Gastrocnemius medialis (tissue), 4 donors: Measurements from ENCODE around the gene NNT. TPM values are rescaled to one million over a fixed set of nuclear protein-coding genes. Genes with fewer than 3 reads are reported as not detected.

ENCODE experiments used
- ATAC-seq, 2 donors: fragments of 150-250 bp; one replicate each; pipeline ENCODE4 v1.9.1; 2016
- DNase-seq, 2 donors: peaks; one replicate each; pipeline ENCODE4 v3.0.0-alpha.2; 2019
- H3K27ac ChIP-seq, 4 donors: fragments of 200-600 bp; sonication (generic); 1 replicate in 1 of 4; 2 replicates in 3 of 4; pipeline ENCODE4 v1.5.1; 2016 to 2018; ENCODE audit warnings: mild to moderate bottlenecking in 2 of 4, moderate library complexity in 1 of 4
- H3K27me3 ChIP-seq, 3 donors: fragments of 200-600 bp; sonication (generic) in 2 of 3; 1 replicate in 1 of 3; 2 replicates in 2 of 3; pipeline versions ENCODE4 v1.5.1 to v1.6.0; 2016 to 2019; ENCODE audit warnings: mild to moderate bottlenecking in 1 of 3, moderate library complexity in 1 of 3
- H3K36me3 ChIP-seq, 2 donors: fragments of 200-600 bp; sonication (generic) in 1 of 2; one replicate each; pipeline ENCODE4 v1.5.1; 2017 to 2018
- H3K4me1 ChIP-seq, 2 donors: fragments of 200-600 bp; sonication (generic) in 1 of 2; one replicate each; pipeline ENCODE4 v1.5.1; 2016 to 2017; ENCODE audit warnings: mild to moderate bottlenecking in 2 of 2
- H3K4me3 ChIP-seq, 4 donors: fragments of 200-600 bp; sonication (generic) in 3 of 4; 1 replicate in 1 of 4; 2 replicates in 3 of 4; pipeline ENCODE4 v1.5.1; 2016 to 2019; ENCODE audit warnings: mild to moderate bottlenecking in 2 of 4
- H3K9me3 ChIP-seq, 3 donors: fragments of 200-600 bp; sonication (generic) in 2 of 3; 1 replicate in 1 of 3; 2 replicates in 2 of 3; pipeline ENCODE4 v1.5.1; 2016 to 2019
- POLR2A ChIP-seq, 2 donors: fragments of 450-650 bp; IDR thresholded peaks; one replicate each; pipeline ENCODE4 v1.6.1; 2017; ENCODE audit warnings: antibody characterized with exemption in 2 of 2, mild to moderate bottlenecking in 2 of 2, moderate library complexity in 2 of 2
- in situ Hi-C, 4 donors: fragments of 200-750 bp; cut with MboI; loops; one replicate each; pipeline versions ENCODE4 v1.15.0 to v1.8.0; 2017; ENCODE audit warnings: low sequenced_read_pairs in 4 of 4
- intact Hi-C: fragments of 100-400 bp; cut with DNase I; formaldehyde crosslinking; loops from one replicate; pipeline ENCODE4 v1.15.1; 2023; ENCODE audit warnings: low total_unique reads
- total RNA-seq, 4 donors: library from RNA; depleted of rRNA; stranded (reverse); fragments of >200 nt; gene quantifications; one replicate each; pipeline versions ENCODE4 v1.1.0 to v1.2.3, GENCODE V29; 2016
- TF ChIP-seq, protein P1 (sequence below), 5 experiments: fragments of 450-650 bp in 3 of 5; fragments of 200-600 bp in 2 of 5; sonication (generic) in 2 of 5; IDR thresholded peaks in 4 of 5; conservative IDR thresholded peaks in 1 of 5; 1 replicate in 4 of 5; 2 replicates in 1 of 5; pipeline ENCODE4 v1.5.1; 2016 to 2019; ENCODE audit warnings: antibody characterized with exemption in 5 of 5, mild to moderate bottlenecking in 3 of 5, moderate library complexity in 3 of 5

Gene NNT
- total RNA-seq, 4 donors from 2014 or later: 90.3 to 149 (median 127) TPM

DNA sequence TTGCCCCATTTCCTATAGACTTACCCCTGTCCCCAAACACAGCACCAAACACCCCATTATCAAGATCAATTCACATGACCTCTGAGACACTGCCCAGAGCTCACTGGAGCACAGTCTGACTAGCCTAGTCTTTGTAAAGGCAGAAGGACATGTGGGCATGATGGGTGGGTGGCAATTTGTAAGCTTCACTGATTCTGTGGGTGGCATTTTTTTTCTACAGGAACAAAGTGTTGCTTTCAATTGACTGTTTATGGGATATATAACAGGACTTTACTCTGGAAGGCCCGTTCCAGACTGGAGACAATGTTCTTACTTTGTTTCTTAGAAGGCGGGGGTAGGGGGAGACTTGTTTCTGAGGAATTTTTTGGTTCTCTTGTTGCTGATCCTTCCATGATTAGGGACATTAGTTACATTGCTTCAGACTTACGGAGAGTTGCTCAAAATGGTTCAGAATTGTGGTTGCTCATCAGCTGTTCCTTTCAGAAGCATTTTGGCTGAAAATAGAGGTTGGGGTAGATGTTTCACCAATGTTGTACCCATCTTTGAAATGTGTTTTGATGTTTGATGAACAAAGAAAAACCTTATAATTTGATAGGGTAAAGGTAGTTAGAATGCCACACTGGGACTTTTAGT, 20.2 kb downstream of the NNT start:
- TF ChIP-seq, protein P1, sequence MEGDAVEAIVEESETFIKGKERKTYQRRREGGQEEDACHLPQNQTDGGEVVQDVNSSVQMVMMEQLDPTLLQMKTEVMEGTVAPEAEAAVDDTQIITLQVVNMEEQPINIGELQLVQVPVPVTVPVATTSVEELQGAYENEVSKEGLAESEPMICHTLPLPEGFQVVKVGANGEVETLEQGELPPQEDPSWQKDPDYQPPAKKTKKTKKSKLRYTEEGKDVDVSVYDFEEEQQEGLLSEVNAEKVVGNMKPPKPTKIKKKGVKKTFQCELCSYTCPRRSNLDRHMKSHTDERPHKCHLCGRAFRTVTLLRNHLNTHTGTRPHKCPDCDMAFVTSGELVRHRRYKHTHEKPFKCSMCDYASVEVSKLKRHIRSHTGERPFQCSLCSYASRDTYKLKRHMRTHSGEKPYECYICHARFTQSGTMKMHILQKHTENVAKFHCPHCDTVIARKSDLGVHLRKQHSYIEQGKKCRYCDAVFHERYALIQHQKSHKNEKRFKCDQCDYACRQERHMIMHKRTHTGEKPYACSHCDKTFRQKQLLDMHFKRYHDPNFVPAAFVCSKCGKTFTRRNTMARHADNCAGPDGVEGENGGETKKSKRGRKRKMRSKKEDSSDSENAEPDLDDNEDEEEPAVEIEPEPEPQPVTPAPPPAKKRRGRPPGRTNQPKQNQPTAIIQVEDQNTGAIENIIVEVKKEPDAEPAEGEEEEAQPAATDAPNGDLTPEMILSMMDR (IDR thresholded peaks at IDR 0.05 in 4 of 5, conservative IDR thresholded peaks at IDR 0.05 in 1 of 5): no peak
- TF ChIP-seq POLR2A (IDR thresholded peaks at IDR 0.05): no peak
- Histone ChIP-seq H3K36me3 (peaks cover 0 to 2% of the 10 kb centered on the region in 2 donors), H3K9me3 (no peaks in the 10 kb centered on the region), H3K27ac (peak overlapping the region in 3 of 4 donors; percentile 57 to 79 (median 71)), H3K27me3 (no peaks in the 10 kb centered on the region), H3K4me3 (no peak overlapping the region), H3K4me1 (peaks cover 10 to 40% of the 10 kb centered on the region in 2 donors)
- no peak for ATAC-seq
- DNase-seq: no peak
- in situ Hi-C loops: no loop called here
- intact Hi-C loops: no loop called here

DNA sequence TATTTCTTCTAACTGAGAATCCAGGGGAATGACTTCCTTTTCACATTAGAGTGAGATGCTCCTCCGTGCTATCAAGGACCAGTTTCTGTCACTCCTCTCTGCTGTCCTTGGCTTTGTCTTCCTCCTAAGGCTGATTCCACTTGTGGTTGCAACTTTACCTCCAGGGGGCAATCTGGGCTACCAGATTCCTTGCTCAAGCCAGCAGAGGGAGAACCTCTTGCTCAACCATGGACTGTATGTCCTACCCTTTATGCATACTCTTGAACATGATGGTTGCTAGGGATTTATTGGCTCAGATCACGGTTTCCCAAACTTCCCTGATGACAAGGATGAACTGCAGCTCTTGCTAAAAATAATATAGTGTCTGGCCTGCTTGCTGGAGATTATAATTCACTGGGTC, 24.0 kb downstream of the NNT start:
- H3K27ac ChIP-seq: peak overlapping the region; percentile 48 to 71 (median 50)

GRCh38 chr5:43631182-43631910, 28.4 kb downstream of the NNT start:
- peaks cover 42 to 58% of the 10 kb centered on the region in 2 donors for H3K4me1 ChIP-seq
- intact Hi-C loops: loop anchor here (5.0 kb wide), 1 partner anchor 51 kb away; no protein-coding TSS in a partner anchor
- peak; percentile 54 to 77 for DNase-seq

More for the DNA sequence above, 24.0 kb downstream of the NNT start:
- intact Hi-C loops (no loop called here), in situ Hi-C loops (no loop called here)
- DNase-seq (peak; percentile 62 to 80), ATAC-seq (peak; percentile 92 to 93)
- Histone ChIP-seq H3K4me1 (peaks cover 16 to 25% of the 10 kb centered on the region in 2 donors), H3K36me3 (peaks cover 0 to 20% of the 10 kb centered on the region in 2 donors), H3K27me3 (no peaks in the 10 kb centered on the region), H3K4me3 (no peak overlapping the region), H3K9me3 (no peaks in the 10 kb centered on the region)
- TF ChIP-seq POLR2A (IDR thresholded peaks at IDR 0.05): no peak
- TF ChIP-seq, protein P1 (IDR thresholded peaks at IDR 0.05 in 4 of 5, conservative IDR thresholded peaks at IDR 0.05 in 1 of 5): peak; percentile 15 to 58 (median 29)

DNA sequence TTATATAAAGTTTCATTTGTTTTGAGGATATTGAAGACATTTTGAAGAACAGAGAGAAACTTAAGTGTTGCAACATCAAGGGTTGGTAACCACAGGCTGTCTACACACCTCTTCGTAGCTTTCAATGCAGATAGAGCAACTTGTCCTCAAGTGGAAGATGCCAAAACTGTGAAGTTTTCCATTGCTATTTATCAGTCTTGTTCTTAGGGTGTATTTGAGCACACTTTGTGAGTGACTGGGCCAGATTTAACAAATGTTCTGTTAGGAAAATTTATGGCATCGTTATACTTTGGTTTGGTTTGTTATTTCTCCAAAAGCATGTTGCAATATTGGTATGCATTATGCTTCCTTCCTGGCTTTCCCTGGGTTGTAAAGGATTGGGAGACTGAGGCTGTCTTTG, 31.6 kb downstream of the NNT start:
- TF ChIP-seq, protein P1 (IDR thresholded peaks at IDR 0.05 in 4 of 5, conservative IDR thresholded peaks at IDR 0.05 in 1 of 5): no peak
- no peak for TF ChIP-seq POLR2A (IDR thresholded peaks at IDR 0.05)
- H3K27me3 ChIP-seq: no peaks in the 10 kb centered on the region
- no peak for ATAC-seq
- H3K4me3 ChIP-seq: no peak overlapping the region
- peaks cover 0 to 6% of the 10 kb centered on the region in 2 donors for H3K36me3 ChIP-seq
- no peak for DNase-seq
- peaks cover 59 to 64% of the 10 kb centered on the region in 2 donors for H3K4me1 ChIP-seq
- intact Hi-C loops (loop anchor here (5.0 kb wide), 1 partner anchor 48 kb away; no protein-coding TSS in a partner anchor), in situ Hi-C loops (loop anchor here in 1 of 4 donors (10.0 kb wide), 1 partner anchor 80 kb away; the partner anchor contains the start of gene PAIP1)
- no peaks in the 10 kb centered on the region for H3K9me3 ChIP-seq
- H3K27ac ChIP-seq: peak overlapping the region in 2 of 4 donors; percentile 34 to 48

More at GRCh38 chr5:43631182-43631910, 28.4 kb downstream of the NNT start:
- no peaks in the 10 kb centered on the region for H3K9me3 ChIP-seq
- no peak overlapping the region for H3K4me3 ChIP-seq
- no peak for TF ChIP-seq POLR2A (IDR thresholded peaks at IDR 0.05)
- TF ChIP-seq, protein P1 (IDR thresholded peaks at IDR 0.05 in 4 of 5, conservative IDR thresholded peaks at IDR 0.05 in 1 of 5): peak; percentile 50 to 75 (median 61)
- ATAC-seq: peak; percentile 88 to 93
- peak overlapping the region; percentile 69 to 79 (median 76) for H3K27ac ChIP-seq
- H3K27me3 ChIP-seq: no peaks in the 10 kb centered on the region
- in situ Hi-C loops: loop anchor here in 1 of 4 donors (10.0 kb wide), 1 partner anchor 77 kb away; the partner anchor contains the start of gene PAIP1
- peaks cover 0 to 20% of the 10 kb centered on the region in 2 donors for H3K36me3 ChIP-seq
